HG03196 (cell line): ENCODE measurements around the gene MARK4.
"Not testable (repeated sequence)": the region's sequence is repeated elsewhere in the genome, so short reads cannot be mapped to it uniquely, and the experiment has no call there.

ENCODE experiments used
- ATAC-seq: cut with Tn5 transposase; IDR thresholded peaks from one replicate; pipeline ENCODE4 v1.9.1; 2021; ENCODE audit not compliant: unreplicated experiment

Gene MARK4

DNA sequence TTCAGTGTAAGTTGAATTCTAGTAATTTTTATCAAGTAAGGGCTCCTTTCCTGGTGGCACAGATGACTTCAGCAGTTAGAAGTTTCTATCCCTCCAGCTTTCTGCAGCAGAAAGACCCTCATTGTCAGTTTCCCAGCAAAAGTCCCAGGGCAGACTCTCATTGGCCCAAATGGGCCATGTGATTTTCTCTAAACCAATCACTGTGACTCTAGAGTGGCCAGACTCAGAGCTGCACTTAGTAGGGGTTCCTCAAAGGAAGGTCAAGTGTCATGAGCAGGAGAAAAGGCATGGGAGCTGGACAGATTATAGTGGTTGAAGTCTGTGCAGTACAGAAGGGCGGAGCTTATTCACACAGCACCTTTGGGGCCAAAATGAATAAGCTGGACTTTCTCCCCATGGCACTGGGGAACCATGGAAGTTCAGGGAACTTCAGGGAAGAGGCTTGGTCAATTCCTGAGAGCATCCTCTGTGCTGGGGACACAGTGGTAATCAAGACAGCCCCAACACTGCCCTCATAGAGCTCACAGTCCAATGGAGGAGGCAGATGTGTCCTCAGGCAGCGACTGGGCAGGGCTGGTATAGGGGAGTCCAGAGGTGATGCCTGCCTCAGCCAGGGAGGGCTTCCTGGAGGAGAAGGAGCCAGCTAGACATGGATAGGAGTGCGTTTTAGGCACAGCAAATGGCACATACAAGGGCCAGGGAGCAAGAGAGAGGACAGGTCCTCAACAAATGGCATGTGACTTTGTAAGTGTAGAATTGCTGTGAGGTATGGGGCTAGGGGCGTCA lies 53.3 kb downstream of the MARK4 start:
- no peak for ATAC-seq

DNA sequence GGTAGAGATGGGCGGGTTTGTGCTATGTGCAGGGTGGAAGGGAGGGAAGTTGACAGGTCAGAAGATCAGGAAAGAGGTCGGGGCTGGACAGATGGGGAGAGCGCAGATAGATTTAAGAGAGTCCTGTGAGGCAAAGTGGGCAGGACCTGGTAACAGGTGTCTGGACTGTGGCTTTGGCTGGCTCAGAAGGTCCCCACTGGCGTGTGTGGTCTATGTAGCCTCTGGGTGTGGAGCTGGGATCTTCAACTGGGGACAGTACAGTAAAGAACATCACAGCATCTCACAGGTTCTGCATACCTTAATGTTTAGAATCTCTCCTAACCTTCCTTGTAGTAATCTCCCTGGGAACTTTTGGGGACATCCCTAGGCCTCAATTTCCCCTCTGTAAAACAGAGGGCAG lies 53.9 kb downstream of the MARK4 start:
- no peak for ATAC-seq

DNA sequence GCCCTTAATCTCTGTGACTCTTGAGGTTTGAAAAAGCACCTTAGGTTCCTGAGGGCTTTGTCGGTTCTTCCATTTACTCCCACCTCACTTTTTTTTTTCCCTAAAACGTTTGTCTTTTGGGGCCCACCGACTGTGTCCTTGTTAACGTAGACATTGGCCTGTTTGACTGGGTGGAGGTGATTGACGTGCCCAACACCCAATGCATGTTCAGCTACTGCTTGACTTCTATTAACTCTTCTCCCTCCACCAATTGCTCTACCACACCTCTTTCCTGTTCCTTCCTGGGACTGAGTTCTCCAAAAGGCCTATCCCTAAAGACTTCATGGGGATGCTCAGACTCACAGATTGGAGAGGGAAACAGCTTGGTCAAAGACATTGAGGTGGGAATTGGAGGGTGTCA lies 54.4 kb downstream of the MARK4 start:
- no peak for ATAC-seq

DNA sequence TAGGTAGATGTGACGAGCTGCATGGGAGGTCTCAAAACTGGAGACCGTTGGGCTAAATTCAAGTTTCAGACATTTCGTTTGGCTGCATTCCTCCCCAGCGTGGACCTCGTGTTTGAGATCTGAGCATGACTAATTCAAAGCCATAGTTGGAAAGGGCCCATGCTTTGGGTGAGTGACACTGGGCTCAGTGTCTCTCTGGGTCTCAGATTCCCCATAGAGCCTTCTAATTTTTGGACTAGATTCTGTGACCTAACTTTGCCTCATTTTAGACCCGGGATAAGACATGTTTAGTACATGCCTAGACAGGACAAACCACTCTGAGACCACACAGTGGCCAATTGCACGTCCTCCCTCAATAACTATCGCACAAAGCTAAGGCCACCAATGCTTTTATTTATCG lies 55.0 kb downstream of the MARK4 start:
- ATAC-seq = no peak

DNA sequence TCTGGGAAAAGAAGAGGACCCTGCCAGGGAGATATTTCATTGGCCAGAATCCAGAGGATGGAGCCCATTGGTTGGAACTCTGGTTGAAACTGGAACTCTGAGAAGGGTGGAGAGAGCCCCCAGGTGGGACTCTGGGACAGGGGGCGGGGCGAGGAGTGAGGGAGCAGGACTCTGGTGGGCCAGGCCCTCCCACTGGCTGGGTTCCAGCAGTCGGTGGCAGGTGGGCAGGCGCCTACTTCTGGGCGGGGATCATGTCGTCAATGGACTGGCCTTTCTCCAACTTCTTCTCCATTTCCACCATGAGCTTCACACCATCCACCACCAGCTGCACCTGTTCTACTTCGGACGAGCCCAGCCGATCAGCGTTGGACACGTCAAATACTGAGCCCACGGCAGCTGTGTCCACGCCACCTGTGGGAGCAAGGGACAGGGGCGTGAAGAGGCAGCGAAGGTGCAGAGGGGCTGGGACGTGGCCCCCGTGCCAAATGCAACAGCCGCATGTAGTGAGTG lies 55.5 kb downstream of the MARK4 start:
- no peak for ATAC-seq

DNA sequence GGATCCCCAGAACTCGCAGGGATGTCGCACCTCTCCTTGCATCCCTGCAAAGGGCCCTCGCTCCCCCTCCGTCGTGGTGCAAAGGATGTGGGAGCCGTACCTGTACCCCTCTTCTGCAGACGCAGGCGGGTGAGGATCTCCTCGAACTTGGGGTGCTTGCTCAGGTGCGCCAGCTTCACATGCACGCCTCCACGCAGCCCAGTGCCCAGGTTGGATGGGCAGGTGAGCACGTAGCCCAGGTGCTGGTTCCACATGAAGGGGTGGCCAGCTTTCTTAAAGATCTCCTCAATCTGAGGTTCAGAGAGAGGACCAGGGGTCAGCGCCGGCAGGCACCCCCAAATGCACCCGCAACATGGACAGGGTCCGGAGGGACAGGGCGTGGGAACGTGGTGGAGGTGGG lies 56.3 kb downstream of the MARK4 start:
- ATAC-seq = no peak

DNA sequence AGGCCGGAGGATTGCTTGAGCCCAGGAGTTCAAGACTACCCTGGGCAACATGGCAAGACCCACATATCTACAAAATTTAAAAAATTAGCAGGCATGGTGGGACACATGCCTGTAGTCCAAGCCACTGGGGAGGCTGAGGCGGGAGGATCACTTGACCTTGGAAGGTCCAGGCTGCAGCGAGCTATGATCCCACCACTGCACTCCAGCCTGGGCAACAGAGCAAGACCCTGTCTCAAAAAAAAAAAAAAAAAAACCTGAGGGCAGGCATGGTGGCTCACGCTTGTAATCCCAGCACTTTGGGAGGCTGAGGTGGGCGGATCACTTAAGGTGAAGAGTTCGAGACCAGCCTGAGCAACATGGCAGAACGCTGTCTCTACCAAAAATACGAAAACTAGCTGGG lies 58.3 kb downstream of the MARK4 start:
- ATAC-seq = not testable (repeated sequence)

DNA sequence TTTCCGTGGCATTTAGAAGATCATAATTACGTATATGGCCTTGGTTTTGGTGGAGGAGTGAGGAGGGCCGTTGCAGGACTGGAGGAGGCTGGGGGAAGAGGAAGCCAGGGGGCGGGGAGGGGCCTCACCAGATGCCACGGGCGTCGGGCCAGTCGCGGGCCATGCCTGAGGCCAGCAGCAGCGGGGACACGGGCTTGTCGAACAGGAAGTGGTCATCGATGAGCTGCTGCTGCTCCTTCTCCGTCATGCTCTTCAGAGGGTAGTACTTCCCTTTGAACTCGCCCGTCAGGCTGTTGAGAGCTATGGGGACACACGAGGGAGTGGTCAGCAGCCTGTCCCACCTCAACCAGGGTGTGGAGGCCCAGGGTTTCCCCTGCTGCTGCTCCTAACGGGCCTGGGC lies 60.5 kb downstream of the MARK4 start:
- no peak for ATAC-seq

DNA sequence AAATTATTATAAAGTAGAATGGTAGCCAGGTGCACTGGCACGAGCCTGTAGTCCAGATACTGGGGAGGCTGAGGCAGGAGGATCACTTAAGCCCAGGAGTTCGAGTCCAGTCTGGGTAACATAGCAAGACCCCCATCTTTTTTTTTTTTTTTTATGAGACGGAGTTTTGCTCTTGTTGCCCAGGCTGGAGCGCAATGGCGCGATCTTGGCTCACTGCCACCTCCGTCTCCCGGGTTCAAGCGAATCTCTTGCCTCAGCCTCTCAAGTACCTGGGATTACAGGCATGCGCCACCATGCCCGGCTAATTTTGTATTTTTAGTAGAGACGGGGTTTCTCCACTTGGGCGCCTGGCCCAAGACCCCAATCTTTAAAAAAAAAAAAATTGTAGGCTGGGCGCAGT lies 61.2 kb downstream of the MARK4 start:
- ATAC-seq = not testable (repeated sequence)

DNA sequence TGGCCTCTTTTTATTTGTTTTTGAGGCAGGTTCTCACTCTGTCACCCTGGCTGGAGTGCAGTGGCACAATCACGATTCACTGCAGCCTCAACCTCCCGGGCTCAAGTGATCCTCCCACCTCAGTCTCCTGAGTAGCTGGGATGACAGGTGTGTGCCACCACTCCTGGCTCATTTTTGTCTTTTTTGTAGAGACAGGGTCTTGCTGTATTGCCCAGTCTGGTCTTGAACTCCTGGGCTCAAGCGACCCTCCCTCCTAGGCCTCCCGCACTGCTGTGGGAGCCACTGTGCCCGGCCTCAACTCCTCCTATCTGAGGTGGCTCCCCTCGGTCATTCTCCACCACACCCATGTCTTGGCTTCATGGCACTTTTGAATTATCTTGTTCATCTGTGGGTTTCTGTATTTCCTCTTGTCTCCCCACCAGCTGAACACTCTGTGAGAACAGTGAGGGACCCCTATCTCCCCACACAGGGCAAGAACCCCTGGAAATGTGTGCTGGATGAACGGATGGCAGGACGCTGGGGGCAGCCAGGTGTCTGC lies 63.7 kb downstream of the MARK4 start:
- no peak for ATAC-seq

DNA sequence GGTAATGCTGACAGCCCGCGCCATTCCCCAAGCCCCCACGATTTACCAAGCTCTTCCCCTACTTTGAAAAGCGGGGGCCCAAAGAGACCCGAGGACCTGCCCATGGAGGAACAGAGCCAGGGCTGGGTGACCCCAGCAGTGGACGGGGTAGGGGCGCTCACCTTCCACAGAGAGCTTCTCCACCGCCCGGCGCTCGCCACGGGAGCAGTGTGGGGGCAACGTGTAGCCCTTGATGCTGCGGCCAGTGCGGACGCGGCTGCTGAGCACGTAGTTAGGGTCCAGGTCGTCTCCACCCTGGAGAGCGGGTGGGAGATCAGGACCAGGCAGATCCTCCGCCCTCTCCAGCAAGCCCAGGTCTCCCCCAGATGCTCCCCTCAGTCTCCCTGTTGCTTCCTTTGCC lies 64.2 kb downstream of the MARK4 start:
- no peak for ATAC-seq

DNA sequence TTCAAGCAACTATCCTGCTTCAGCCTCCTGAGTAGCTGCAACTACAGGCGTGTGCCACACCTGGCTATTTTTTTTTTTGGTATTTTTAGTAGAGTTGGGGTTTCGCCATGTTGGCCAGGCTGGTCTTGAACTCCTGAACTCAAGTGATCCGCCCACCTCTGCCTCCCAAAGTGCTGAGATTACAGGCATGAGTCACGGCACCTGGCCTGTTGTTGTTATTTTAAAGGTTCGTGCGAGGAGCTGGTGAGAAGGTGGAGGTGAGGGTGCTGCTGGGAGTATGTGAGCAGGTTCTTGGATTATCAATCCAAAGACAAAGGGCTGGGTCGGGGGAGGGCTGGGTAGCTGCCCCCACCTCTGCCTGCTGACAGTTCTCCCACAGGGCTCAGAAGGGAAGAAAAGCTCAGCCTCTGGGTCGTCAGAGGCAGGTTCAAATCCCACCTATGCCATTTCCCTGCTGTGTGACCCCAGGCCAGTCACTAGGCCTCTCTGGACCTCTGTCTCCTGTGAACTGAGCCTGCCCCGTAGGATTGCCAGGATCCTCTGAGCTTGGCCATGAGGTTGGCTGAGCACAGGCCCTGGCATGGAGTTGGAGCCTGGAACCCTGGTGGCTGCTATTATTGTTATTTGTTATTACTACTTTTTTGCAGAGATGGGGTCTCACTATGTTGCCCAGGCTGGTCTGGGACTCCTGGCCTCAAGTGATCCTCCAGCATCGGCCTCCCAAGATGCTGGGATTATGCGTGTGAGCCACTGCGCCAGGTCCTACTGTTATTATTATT lies 70.1 kb downstream of the MARK4 start:
- ATAC-seq = no peak

DNA sequence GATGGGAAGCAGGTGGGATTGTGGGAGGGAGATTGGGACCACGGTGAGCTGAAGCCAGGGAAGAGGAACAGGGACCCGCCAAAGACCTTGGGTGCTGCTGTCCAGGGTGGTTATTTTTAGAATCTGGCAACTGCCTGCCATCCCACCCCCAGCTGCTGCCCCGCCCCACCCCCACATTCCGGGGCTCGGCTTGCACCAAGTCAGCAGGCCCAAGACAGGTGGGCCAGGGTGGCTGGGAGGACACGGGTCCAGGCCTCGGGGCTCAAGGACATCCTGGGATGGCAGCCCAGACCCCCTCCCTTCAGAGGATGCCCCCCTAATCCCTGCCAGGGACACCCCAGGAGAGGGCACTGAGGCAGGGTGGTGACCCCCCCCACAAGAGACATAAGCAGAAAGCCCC lies 70.8 kb downstream of the MARK4 start:
- ATAC-seq = no peak

DNA sequence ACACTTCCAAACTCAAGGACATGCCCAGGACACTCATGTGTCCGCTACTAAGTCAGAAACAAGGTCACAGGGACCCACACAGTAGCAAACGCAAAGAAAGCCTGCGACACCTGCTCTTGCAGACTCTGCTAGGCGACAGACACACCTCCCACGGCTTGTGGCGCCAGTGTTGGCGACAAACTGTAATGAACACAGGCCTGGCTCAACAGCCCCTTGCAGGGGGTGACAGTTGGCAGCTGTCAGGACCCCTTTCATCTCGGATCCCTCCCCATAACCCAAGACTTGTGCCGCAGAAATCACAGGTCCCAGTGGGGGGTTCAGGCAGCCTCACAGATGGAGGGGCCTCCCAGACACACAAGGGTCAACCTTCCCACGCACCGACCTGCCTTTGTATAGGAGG lies 71.2 kb downstream of the MARK4 start:
- ATAC-seq = no peak

DNA sequence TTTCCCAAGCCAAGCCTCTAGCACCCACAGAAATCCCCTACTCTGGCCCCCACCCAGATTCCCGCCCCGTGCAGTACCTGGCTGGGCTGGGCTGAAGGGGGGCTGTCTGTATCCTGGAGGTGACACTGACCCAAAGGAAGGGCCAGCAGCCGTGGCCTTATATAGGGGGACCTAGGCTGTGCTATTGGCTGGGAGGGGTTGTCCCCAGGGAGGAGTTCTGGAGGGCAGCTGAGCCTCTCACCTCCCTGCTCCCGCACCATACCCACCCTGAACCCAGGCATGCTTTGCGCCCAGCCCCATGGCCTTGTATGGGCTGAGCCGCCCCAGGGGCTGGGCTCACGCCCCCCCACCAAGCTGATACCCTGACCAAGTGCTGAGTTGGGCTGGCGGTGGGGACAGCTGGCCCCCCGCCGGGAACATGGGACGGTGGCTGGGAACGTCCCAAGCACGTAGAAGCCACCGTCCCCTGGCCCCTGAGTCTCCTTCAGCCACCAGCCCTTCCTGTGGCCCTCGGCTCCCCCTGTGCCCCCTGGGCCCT lies 71.7 kb downstream of the MARK4 start, which contains the start of gene CKM:
TSS of gene CKM (minus strand) at position 132 of the 538 bp plus-strand sequence. CDS start 3,162 bp downstream, outside the sequence.
- no peak for ATAC-seq

DNA sequence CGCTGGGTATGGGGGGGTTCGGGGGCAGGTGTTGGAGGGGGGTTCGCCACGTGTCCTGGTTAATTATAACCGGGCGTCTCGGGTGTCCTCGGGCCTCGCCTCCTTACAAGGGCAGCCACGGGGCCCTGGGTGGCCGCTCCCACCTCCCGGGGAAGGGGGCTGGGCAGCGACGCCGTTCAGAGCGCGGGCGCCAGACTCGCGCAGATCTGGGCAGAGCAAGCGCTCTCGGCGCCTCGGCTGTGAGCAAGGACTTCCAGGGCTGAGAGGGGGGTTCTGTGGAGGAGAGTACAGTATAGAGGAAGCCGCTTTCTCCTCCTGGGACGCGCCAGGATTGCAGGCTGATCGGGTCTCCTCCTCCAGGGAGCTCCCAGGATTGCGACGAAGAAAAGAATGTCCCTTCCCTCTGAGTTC lies 72.6 kb downstream of the MARK4 start:
- no peak for ATAC-seq

DNA sequence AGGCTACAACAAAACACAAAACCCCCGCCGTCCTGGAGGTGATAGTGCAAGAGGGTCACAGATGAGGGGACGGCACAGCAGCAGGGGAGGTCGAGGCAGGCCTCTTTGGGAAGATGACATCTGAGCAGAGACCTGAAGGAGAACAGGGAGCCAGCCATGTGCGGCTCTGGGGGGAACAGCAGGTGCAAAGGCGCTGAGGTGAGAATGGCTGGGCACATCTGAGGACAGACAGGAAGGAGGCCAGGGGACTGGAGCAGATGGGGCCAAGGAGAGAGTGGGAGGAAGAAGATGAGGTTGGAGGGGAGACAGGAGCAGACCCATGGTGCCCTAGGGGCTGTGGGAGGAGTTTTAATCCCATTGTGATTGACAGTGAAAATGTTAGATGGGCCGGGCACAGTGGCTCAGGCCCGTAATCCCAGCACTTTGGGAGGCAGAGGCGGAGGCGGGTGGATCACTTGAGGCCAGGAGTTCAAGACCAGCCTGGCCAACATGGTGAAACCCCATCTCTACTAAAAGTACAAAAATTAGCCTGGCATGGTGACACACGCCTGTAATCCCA lies 73.4 kb downstream of the MARK4 start:
- no peak for ATAC-seq

DNA sequence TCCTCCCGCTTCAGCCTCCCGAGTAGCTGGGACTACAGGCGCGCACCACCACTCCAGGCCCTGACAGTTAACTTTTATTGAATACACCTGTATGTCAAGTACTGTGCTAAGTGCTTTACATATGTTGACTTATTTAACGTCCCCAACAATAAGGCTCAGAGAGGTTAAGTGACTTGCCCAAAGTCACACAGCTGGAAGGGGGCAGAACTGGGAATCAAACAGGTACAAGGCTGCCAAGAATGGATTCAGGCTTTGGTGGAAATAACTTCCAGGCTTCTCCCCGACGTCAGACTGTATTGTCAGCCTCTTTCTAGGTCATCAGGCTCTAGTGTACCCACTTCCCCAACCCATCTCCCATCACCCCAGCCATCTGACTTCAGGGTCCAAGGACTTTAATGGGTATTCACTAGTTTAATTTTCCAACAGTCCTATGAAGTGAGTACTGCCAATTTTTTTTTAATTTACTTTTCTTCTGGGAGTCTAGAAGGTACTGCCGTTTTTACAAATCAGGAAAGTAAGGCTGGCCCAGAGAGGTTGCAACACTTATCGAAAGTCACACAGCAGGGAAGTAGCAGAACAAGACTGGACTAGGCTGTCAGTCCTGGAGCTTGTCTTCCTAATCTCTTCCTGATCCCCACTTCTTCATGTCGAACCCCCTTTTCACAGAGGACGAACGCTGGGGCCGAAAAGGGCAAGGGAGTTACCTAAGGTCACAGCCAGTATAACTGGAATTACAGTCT lies 76.5 kb downstream of the MARK4 start:
- no peak for ATAC-seq

DNA sequence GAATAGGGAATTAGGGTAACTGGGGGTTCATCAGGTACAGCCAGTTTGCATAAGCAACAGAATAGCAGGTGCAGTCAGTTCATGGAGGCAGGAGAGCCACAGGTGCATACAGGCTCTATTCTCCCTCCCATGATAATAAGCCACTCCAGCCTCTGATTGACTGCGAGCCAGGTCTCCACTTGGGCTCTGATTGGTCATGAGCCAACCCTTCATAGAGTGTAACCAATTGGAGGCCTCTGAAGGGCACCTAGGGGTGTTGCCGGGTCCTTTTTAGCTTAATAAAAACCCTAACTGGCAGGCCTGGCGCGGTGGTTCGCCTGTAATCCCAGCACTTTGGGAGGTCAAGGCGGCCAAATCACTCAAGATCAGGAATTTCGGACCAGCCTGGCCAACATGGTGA lies 80.3 kb downstream of the MARK4 start:
- no peak for ATAC-seq

DNA sequence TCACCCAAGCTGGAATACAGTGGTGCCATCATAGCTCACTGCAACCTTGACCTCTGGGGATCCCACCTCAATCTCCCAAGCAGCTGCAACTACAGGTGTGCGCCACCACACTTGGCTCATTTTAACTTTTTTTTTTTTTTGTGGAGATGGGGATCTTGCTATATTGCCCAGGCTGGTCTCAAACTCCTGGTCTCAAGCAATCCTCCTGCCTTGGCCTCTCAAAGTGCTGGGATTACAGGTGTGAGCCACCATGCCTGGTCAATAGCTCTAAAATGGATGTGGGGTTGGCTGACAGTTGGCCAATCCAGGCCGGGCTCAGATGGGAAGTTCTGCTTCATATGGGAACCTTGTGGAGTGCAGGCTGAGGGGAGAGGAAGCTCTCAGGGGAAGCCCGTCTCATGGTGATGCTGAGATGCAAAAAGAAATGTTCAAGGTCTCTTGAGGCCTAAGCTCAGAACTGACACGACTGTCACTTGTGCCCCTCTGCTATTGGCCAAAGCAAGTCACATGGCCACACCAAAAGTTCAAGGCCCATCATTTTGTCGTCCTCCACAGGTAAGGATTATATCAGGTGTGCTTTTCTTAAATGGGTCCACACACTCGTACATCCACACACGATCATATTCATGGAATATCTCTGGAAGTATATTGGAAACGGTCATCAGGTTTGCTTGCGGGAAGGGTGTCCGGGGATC lies 82.7 kb downstream of the MARK4 start:
- no peak for ATAC-seq
